Measurements from ENCODE around the gene SPOCK2.

Gene SPOCK2

GRCh38 chr10:72015841-72016240 lies 72.5 kb downstream of the SPOCK2 start:
- Mint-ChIP-seq H3K36me3 (ENCODE audit: low read depth) (no peaks in the 10 kb centered on the region), H3K9me3 (no peaks in the 10 kb centered on the region), H3K4me1 (ENCODE audit: low read depth) (no peaks in the 10 kb centered on the region), H3K27me3 (ENCODE audit: low read depth) (peaks cover 7% of the 10 kb centered on the region), H3K27ac (no peak overlapping the region), H3K4me3 (no peak overlapping the region)

- Mint-ChIP-seq H3K4me1 (ENCODE audit: low read depth) (no peaks in the 10 kb centered on the region), H3K27ac (no peak overlapping the region), H3K4me3 (no peak overlapping the region), H3K36me3 (ENCODE audit: low read depth) (no peaks in the 10 kb centered on the region), H3K9me3 (no peaks in the 10 kb centered on the region), H3K27me3 (ENCODE audit: low read depth) (peaks cover 6% of the 10 kb centered on the region)
Measured at GRCh38 chr10:72014785-72015480, 73.4 kb downstream of the SPOCK2 start.

GRCh38 chr10:72014197-72014596 lies 74.2 kb downstream of the SPOCK2 start:
- no peaks in the 10 kb centered on the region for H3K4me1 Mint-ChIP-seq (ENCODE audit: low read depth)
- H3K4me3 Mint-ChIP-seq = no peak overlapping the region
- no peaks in the 10 kb centered on the region for H3K36me3 Mint-ChIP-seq (ENCODE audit: low read depth)
- no peaks in the 10 kb centered on the region for H3K9me3 Mint-ChIP-seq
- H3K27me3 Mint-ChIP-seq (ENCODE audit: low read depth) = peaks cover 6% of the 10 kb centered on the region
- H3K27ac Mint-ChIP-seq = no peak overlapping the region

- no peak overlapping the region for H3K4me3 Mint-ChIP-seq
- no peaks in the 10 kb centered on the region for H3K4me1 Mint-ChIP-seq (ENCODE audit: low read depth)
- no peaks in the 10 kb centered on the region for H3K9me3 Mint-ChIP-seq
- H3K27me3 Mint-ChIP-seq (ENCODE audit: low read depth) = peaks cover 4% of the 10 kb centered on the region
- H3K27ac Mint-ChIP-seq = no peak overlapping the region
- no peaks in the 10 kb centered on the region for H3K36me3 Mint-ChIP-seq (ENCODE audit: low read depth)
Measured at GRCh38 chr10:72013202-72013945, 75.0 kb downstream of the SPOCK2 start.

- Mint-ChIP-seq H3K36me3 (ENCODE audit: low read depth) (no peaks in the 10 kb centered on the region), H3K27ac (no peak overlapping the region), H3K4me1 (ENCODE audit: low read depth) (no peaks in the 10 kb centered on the region), H3K9me3 (no peaks in the 10 kb centered on the region), H3K4me3 (no peak overlapping the region), H3K27me3 (ENCODE audit: low read depth) (no peaks in the 10 kb centered on the region)
Measured at GRCh38 chr10:72012796-72013195, 75.6 kb downstream of the SPOCK2 start.

GRCh38 chr10:72011976-72012512 lies 76.3 kb downstream of the SPOCK2 start:
- no peak overlapping the region for H3K4me3 Mint-ChIP-seq

GRCh38 chr10:72011468-72011867 lies 76.9 kb downstream of the SPOCK2 start:
- no peaks in the 10 kb centered on the region for H3K27me3 Mint-ChIP-seq (ENCODE audit: low read depth)
- H3K4me1 Mint-ChIP-seq (ENCODE audit: low read depth) = no peaks in the 10 kb centered on the region
- no peaks in the 10 kb centered on the region for H3K36me3 Mint-ChIP-seq (ENCODE audit: low read depth)
- H3K9me3 Mint-ChIP-seq = no peaks in the 10 kb centered on the region
- H3K4me3 Mint-ChIP-seq = no peak overlapping the region
- no peak overlapping the region for H3K27ac Mint-ChIP-seq

More at GRCh38 chr10:72011976-72012512, 76.3 kb downstream of the SPOCK2 start:
- no peak overlapping the region for H3K27ac Mint-ChIP-seq
- H3K9me3 Mint-ChIP-seq = no peaks in the 10 kb centered on the region
- no peaks in the 10 kb centered on the region for H3K27me3 Mint-ChIP-seq (ENCODE audit: low read depth)
- H3K36me3 Mint-ChIP-seq (ENCODE audit: low read depth) = no peaks in the 10 kb centered on the region
- no peaks in the 10 kb centered on the region for H3K4me1 Mint-ChIP-seq (ENCODE audit: low read depth)

GRCh38 chr10:72011016-72011415 lies 77.3 kb downstream of the SPOCK2 start:
- Mint-ChIP-seq H3K27ac (no peak overlapping the region), H3K4me1 (ENCODE audit: low read depth) (no peaks in the 10 kb centered on the region), H3K4me3 (no peak overlapping the region), H3K27me3 (ENCODE audit: low read depth) (no peaks in the 10 kb centered on the region), H3K9me3 (no peaks in the 10 kb centered on the region), H3K36me3 (ENCODE audit: low read depth) (no peaks in the 10 kb centered on the region)

- Mint-ChIP-seq H3K36me3 (ENCODE audit: low read depth) (no peaks in the 10 kb centered on the region), H3K27me3 (ENCODE audit: low read depth) (no peaks in the 10 kb centered on the region), H3K9me3 (no peaks in the 10 kb centered on the region), H3K4me1 (ENCODE audit: low read depth) (no peaks in the 10 kb centered on the region), H3K4me3 (no peak overlapping the region), H3K27ac (no peak overlapping the region)
Measured at GRCh38 chr10:72010234-72010973, 77.9 kb downstream of the SPOCK2 start.

- H3K27ac Mint-ChIP-seq = no peak overlapping the region
- no peaks in the 10 kb centered on the region for H3K27me3 Mint-ChIP-seq (ENCODE audit: low read depth)
- H3K36me3 Mint-ChIP-seq (ENCODE audit: low read depth) = no peaks in the 10 kb centered on the region
Measured at GRCh38 chr10:72009425-72010081, 78.8 kb downstream of the SPOCK2 start.

GRCh38 chr10:72009051-72009424 lies 79.3 kb downstream of the SPOCK2 start:
- H3K9me3 Mint-ChIP-seq = no peaks in the 10 kb centered on the region
- no peaks in the 10 kb centered on the region for H3K4me1 Mint-ChIP-seq (ENCODE audit: low read depth)
- H3K27me3 Mint-ChIP-seq (ENCODE audit: low read depth) = no peaks in the 10 kb centered on the region
- H3K36me3 Mint-ChIP-seq (ENCODE audit: low read depth) = no peaks in the 10 kb centered on the region
- H3K4me3 Mint-ChIP-seq = no peak overlapping the region
- no peak overlapping the region for H3K27ac Mint-ChIP-seq

More at GRCh38 chr10:72009425-72010081, 78.8 kb downstream of the SPOCK2 start:
- Mint-ChIP-seq H3K4me1 (ENCODE audit: low read depth) (no peaks in the 10 kb centered on the region), H3K4me3 (no peak overlapping the region), H3K9me3 (no peaks in the 10 kb centered on the region)
